ACHN (cell line): ENCODE measurements around the gene GAB4.
"Not testable (repeated sequence)": the region's sequence is repeated elsewhere in the genome, so short reads cannot be mapped to it uniquely, and the experiment has no call there.

Source experiments
- DNase-seq: peaks from one replicate; pipeline ENCODE4 v3.0.0-alpha.2; 2015
- in situ Hi-C: cut with HindIII; loops from 2 replicates; pipeline ENCODE4 v1.10.0; 2017; ENCODE audit warnings: low sequenced_read_pairs, low pct_ligation_motif_present, low pct_unique_long_range_greater_than_20kb

Gene GAB4

GRCh38 chr22:17007852-17008731, at the start of gene GAB4:
TSS of gene GAB4 (minus strand) at chr22:17008222. CDS start at chr22:17008114, 108 bp downstream.
- DNase-seq, result no peak
- in situ Hi-C loops, result no loop called here

GRCh38 chr22:17056807-17057206, 48.8 kb upstream of the GAB4 start:
- in situ Hi-C loops, result no loop called here
- no peak for DNase-seq

GRCh38 chr22:17056058-17056457, 48.0 kb upstream of the GAB4 start:
- in situ Hi-C loops, result no loop called here
- no peak for DNase-seq

GRCh38 chr22:17047656-17048055, 39.6 kb upstream of the GAB4 start:
- no peak for DNase-seq
- in situ Hi-C loops, result no loop called here

DNA sequence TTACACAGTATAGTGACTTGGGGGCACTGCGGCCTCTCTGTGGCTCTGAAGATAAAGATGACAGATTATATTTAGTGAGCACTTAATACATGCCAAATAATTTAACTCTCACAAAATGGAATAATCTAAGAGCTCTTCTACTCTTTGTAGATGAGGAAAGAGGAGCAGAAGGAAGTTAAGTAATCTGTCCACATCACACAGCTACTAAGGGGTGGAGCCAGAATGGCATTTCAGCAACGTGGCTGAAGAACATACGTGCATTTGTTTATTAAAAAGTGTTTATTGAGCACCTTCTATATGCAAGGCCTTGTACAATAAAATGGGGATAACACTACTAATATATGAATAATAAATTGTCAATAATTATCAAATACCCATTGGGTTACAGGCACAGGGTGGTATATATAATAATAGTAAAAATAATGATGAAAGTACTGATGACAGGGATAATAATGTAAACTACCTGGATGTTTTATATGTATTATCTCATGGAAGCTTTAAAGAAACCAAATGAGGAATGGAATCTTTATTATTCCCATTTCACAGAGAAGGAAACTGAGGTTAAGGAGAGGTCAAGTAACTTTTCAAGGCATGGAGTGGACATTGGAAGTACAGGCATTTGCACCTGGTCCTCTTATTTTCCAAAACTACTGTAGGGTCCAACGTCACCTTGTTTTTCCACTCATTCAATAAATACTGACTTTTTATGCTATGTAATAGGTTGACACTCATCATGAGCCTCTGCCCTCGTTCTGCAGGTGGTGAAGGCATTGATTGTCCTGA, 38.7 kb upstream of the GAB4 start:
- in situ Hi-C loops, result no loop called here
- DNase-seq, result no peak

- no peak for DNase-seq
- in situ Hi-C loops, result no loop called here
Observed at GRCh38 chr22:17043521-17043920, 35.5 kb upstream of the GAB4 start.

- in situ Hi-C loops, DNase-seq: not testable (repeated sequence)
Observed at GRCh38 chr22:17036842-17037711, 29.1 kb upstream of the GAB4 start.

DNA sequence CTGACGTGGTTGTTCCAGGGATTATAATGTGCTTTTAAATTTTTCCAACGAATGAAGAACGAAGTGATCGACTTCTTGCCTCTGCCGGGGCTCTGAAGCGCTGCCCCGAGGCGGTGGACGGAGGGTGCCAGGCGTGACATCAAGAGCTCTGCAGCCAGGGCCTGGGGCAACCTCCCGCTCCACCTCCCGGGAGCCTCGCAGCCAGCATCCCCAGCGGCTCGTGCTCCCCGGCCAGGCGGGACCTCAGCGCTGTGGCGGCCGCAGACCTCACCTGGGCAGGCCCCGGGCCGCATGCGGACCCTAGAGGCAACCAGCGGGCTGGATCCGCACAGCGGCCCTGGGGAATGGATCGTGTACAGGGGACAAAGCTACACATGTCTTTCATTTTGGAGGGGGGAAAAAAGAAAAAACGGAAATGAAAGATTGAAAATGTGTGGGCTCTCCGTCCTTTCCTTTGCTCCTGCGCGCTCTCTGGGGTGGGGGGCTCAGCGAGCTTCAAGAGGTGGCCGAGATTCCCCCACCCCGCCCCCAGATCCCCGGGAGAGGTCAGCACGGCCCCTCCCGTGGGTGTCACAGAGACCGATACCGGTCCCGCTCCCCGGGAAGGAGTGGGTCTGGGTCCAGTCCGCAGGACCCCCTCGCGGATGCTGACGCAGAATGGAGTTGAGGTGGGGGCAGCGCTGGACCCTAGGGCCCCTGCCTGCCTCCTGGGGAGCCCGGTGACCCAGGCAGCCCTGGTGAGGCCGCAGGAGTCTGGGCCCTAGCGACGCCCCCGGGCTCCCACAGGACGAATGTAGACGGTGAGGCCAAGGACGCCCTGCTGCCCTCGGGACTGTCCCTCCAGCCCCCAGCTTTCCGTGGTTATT, 28.2 kb upstream of the GAB4 start:
- in situ Hi-C loops, DNase-seq: not testable (repeated sequence)

DNA sequence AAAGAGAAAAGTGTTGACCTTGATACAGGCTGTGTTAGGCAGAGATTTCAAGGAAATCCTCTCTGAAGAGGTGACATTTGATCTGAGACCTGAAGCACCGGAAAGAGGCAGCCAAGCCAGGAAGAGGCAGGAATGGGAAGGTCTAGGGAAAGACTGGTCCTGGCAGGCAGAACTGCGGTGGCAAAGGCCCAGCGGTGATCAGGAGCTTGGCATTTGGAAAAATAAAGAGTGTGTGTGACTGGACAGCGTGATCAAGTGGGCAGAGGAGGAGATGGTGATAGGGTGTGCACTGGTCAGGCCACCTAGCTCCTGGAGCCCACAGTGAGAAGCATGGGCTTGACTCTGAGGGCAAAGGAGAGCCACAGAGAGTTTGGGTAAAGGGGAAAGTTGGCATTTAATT, 27.2 kb upstream of the GAB4 start:
- in situ Hi-C loops, result no loop called here

DNA sequence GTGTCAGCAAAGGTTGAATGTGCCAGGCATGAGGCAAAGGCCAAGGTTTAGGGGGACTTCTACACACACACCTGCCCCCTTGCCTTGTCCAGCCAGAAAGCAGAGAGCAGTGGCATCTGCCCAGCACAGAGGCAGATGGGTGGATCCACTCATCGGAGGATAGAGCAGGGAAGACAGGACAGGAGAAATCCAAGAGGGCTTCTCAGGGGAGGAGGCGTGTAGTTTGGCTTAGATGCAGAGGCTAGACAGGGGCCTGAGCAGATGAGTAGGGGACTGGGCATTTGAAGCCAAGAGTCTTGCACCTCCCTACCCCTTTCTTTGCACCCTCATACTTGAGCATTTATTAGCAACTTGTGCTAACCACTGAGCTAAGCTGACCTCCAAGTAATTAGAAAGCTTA, 26.5 kb upstream of the GAB4 start:
- DNase-seq, in situ Hi-C loops: not testable (repeated sequence)

More for the DNA sequence above, 27.2 kb upstream of the GAB4 start:
- no peak for DNase-seq

GRCh38 chr22:17032277-17032676, 24.3 kb upstream of the GAB4 start:
- DNase-seq, in situ Hi-C loops: not testable (repeated sequence)

DNA sequence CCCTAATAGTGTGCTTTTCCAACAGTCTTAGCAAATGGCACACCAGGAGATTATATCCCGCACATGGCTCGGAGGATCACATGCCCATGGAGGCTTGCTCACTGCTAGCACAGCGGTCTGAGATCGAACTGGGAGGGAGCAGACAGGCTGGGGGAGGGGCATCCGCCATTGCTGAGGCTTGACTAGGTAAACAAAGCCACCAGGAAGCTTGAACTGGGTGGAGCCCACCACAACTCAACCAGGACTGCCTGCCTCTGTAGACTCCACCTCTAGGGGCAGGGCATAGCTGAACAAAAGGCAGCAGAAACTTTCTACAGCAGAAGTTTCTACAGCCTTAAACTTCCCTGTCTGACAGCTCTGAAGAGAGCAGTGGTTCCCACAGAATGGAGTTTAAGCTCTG, 16.4 kb upstream of the GAB4 start:
- DNase-seq, in situ Hi-C loops: not testable (repeated sequence)

DNA sequence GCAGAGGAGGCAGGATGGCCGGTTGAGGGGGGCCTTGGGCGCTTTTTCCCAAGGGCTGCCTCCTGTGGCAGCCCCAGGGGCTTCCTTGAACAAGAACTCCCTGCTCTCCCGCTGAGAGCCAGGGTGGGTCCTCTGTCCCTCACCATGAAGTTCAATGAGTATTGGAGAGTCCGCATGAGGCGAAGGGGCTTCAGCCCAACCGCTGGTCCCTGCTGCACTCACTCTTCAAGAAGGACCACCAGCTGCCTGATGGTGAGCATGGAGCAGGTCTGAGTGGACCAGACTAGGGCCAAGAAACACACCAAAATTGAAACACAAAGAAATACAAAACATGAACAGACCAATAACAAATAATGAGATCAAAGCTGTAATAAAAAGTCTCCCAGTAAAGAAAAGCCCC, 7.5 kb upstream of the GAB4 start:
- in situ Hi-C loops, DNase-seq: not testable (repeated sequence)

DNA sequence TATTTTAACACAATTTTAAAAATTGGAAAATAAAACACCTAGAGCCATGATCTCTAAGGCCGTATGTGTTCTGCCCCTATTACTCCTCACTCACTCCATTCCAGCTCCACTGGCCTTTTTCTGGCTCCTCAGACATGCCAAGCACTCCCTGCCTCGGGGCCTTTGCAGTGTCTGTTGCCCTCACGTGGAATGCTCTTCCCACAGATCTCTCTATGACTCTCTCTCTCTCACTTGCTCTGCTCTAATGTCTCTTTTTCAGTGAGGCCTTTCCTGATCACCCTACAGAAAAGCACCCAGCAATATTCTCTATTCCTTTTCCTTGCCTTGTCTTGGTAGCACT, 6.0 kb upstream of the GAB4 start:
- in situ Hi-C loops, result not testable (repeated sequence)

GRCh38 chr22:17013396-17014100, 5.5 kb upstream of the GAB4 start:
- no peak for DNase-seq
- in situ Hi-C loops, result no loop called here

More for the DNA sequence above, 6.0 kb upstream of the GAB4 start:
- DNase-seq, result not testable (repeated sequence)

GRCh38 chr22:17012267-17012666, 4.2 kb upstream of the GAB4 start:
- in situ Hi-C loops, result no loop called here

GRCh38 chr22:17009640-17010291, 1.7 kb upstream of the GAB4 start:
- in situ Hi-C loops, result no loop called here

More at GRCh38 chr22:17012267-17012666, 4.2 kb upstream of the GAB4 start:
- no peak for DNase-seq

More at GRCh38 chr22:17009640-17010291, 1.7 kb upstream of the GAB4 start:
- no peak for DNase-seq
